Fibroblast of mammary gland (primary cell): ENCODE data around the gene RXRG.

Experiments used
- DNase-seq: peaks from one replicate; pipeline ENCODE4 v3.0.0-alpha.2; 2010; ENCODE audit warnings: low read depth
- H3K4me3 ChIP-seq: 2 replicates; pipeline ENCODE4 v1.5.1; 2011; ENCODE audit warnings: low read depth, mild to moderate bottlenecking, low read length, moderate library complexity; ENCODE audit not compliant: control insufficient read depth
- TF ChIP-seq, protein P1 (sequence below): conservative IDR thresholded peaks from 2 replicates; pipeline ENCODE4 v1.5.1; 2011; ENCODE audit warnings: low read depth, low read length, inconsistent platforms; ENCODE audit not compliant: control insufficient read depth, insufficient read depth

Gene RXRG

GRCh38 chr1:165355139-165355976 is 89.6 kb downstream of the RXRG start:
- DNase-seq, result no peak
- TF ChIP-seq, protein P1, sequence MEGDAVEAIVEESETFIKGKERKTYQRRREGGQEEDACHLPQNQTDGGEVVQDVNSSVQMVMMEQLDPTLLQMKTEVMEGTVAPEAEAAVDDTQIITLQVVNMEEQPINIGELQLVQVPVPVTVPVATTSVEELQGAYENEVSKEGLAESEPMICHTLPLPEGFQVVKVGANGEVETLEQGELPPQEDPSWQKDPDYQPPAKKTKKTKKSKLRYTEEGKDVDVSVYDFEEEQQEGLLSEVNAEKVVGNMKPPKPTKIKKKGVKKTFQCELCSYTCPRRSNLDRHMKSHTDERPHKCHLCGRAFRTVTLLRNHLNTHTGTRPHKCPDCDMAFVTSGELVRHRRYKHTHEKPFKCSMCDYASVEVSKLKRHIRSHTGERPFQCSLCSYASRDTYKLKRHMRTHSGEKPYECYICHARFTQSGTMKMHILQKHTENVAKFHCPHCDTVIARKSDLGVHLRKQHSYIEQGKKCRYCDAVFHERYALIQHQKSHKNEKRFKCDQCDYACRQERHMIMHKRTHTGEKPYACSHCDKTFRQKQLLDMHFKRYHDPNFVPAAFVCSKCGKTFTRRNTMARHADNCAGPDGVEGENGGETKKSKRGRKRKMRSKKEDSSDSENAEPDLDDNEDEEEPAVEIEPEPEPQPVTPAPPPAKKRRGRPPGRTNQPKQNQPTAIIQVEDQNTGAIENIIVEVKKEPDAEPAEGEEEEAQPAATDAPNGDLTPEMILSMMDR, result no peak
- H3K4me3 ChIP-seq, result no peak overlapping the region

DNA sequence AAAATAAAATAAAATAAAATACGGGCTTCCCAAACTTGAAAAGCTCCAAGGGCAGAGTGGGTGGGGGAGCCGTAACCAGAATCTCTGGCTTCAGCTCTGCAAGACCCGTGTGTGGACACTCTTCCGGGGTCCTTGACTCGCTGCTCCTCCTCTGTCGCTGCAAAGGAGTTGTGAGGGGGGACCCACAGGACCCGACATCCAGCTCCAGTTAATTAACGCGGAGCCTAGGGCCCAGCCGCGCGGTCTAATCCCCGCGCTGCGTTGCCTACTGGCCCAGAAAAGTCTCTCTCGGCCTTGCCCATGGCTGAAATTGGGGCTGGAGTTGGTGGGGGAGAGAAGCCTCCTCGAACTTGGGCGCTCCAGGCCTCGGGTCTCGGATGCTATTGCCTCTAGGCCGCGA is 90.2 kb downstream of the RXRG start:
- DNase-seq, result no peak
- no peak overlapping the region for H3K4me3 ChIP-seq
- TF ChIP-seq, protein P1, result no peak

GRCh38 chr1:165353731-165354671 is 90.9 kb downstream of the RXRG start:
- H3K4me3 ChIP-seq, result no peak overlapping the region
- TF ChIP-seq, protein P1, result no peak
- DNase-seq, result no peak

GRCh38 chr1:165352442-165353293 is 92.3 kb downstream of the RXRG start:
- TF ChIP-seq, protein P1, result no peak
- H3K4me3 ChIP-seq, result no peak overlapping the region
- no peak for DNase-seq

- TF ChIP-seq, protein P1, result no peak
- H3K4me3 ChIP-seq, result no peak overlapping the region
- no peak for DNase-seq
Measured at GRCh38 chr1:165351863-165352441, 93.0 kb downstream of the RXRG start.
